Measurements from ENCODE around the gene APC2.
A peak's percentile ranks its signal among the peaks of the same experiment; 100 is the strongest.

The APC2 gene

DNA sequence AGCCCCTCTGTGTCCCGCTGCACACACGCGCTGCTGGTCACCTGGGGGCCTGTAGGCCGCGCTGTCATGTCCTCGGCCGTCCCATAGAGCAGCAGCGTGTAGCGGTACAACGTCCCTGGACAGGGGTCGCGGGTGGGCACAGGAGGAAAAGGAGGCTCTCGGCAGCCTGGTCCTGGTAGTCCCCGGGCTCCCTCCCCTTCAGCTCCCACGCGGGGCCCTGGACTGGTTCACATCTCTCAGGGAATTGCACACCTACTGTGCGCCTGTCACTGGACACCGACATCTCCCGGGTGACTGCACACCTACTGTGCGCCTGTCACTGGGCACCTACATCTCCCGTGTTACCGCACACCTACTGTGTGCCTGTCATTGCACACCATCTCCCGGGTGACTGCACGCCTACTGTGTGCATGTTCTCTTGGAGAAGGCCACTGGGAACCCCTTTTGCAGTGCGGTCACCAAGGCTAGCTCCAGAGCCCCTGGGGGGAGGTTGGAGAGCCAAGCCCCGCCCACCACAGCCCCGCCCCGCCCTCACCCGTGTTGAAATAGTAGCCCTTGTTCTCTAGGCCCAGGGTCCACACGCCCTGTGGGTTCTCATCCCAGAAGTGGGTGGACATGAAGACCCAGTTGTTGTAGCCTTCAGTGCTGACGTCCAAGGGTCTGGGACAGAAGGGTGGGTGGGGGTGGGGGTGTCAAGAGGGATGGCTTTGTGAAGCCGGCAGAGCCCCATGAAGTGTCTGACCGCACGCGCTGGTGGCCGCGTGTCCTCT lies 32.6 kb downstream of the APC2 start:
- no peak for DNase-seq

GRCh38 chr19:1483131-1483978 lies 33.4 kb downstream of the APC2 start:
- DNase-seq = no peak

GRCh38 chr19:1483979-1484428 lies 34.1 kb downstream of the APC2 start:
- DNase-seq = no peak

DNA sequence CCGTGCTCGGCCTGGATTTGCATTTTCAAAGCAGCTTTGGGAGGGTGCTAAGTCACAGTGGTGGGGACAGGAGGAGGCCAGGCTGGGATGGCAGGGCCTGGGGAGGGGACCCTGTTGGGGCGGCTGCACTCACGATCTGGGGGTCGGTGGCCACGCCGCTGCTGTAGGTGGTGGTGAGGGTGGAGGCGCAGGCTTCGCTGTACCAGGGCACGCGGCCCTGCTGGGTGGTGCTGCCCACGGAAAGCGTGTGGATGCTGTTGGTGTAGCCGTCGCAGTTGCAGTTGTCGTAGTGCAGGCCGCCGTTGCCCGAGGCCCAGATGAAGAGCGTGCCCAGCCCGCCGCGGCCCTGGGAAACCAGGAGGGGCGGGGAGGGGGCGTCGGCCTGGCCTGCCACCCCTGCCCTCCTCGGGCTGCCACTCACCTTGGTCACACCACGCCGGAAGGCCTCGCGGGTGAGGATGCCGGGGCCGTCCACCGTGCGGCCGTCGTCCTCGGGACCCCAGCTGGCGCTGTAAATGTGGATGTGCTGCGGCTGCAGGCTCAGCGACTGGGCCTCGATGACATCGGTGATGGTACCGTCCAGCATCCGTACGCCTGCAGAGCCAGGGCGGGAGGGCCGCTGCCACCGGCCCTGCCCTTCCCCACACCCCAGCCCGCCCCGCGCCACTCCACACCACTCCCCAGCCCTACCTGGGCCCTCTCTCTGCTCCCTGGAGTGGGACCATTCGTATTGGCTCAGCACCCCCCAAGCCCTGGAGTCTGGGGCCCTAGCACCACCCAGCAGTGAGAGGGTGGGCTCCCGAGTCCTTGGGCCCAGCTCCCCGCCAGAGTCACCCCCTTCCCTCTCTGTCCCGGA lies 37.0 kb downstream of the APC2 start:
- DNase-seq = no peak

DNA sequence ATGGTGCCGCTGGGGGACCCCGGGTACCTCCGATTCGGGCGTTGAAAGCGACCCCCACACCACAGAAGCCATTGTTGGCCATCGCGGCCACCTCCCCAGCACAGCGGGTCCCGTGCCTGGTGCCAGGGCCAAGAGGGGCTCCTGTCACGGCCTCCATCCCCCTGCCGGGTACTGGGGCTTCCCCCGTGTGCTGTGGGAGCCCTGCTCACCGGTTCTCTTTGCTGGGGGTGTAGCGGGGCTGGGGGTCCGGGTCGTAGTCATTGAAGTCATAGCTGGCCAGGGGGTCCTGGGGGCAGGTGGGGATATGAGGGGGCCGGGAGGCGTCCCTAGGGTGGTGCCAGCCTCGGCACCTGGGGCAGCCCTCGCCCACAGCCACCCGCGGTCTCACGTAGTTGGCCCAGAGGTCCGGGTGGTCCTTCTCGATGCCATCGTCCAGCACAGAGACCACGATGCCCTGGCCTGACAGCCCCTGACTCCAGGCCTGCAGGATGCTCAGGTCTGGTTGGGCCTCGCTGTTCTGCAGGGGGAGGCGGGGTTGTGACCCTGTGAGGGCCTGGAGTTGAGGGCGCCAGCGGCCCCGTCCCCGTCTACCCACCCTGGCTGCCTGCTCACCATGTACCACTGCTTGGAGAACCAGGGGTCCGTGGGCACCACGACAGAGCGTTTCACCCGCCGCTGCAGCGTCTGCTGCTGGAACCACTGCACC lies 37.8 kb downstream of the APC2 start:
- DNase-seq = no peak

GRCh38 chr19:1488282-1488601 lies 38.3 kb downstream of the APC2 start:
- no peak for DNase-seq

- no peak for DNase-seq
Observed at GRCh38 chr19:1489463-1490310, 39.8 kb downstream of the APC2 start.

DNA sequence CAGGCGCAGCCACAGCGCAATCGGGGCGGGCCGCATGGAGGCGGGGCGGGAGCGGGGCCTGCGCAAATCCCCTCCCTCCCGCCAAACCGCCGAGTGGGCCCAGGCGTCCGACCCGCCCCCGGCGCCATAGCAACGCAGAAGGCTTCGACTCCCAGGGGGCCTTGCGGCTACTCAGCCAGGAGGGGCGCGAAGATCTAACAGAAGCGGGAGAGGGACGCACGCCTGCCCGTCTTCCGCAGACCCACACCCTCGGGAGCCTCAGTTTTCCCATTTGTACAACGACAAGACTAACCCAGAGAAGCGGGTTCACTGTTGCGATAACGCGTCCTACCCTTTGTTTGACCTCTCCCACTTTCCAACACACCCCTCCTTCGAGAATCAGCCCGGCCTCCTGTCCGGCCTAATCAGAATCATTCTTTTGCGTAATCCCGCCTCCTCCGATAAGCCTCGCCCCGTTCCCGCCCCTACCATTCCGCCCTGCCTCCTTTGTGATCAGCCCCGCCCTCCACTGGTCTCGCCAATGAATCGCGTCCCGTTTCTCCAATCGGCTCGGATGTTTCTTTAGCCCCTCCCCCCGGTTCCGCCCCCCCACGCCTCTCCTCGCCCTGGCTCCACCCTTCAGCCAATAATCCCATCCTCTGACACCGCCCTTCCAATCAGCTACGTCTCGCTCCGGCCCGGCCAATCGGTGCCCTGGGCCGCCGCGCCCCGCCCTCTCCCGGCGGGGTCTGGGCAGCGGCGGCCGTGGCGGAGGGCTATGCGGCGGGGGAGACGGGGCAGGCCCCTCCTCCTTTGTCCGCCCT lies 40.6 kb downstream of the APC2 start, which contains the start of gene PCSK4:
TSS of gene PCSK4 (minus strand) at position 40 of the 803 bp plus-strand sequence. CDS start at position 36, 4 bp downstream.
- DNase-seq = peak; percentile 97

GRCh38 chr19:1491114-1491848 lies 41.4 kb downstream of the APC2 start, which contains the start of gene REEP6:
TSS of gene REEP6 (plus strand) at chr19:1491181. CDS start at chr19:1491270, 89 bp downstream.
- no peak for DNase-seq

DNA sequence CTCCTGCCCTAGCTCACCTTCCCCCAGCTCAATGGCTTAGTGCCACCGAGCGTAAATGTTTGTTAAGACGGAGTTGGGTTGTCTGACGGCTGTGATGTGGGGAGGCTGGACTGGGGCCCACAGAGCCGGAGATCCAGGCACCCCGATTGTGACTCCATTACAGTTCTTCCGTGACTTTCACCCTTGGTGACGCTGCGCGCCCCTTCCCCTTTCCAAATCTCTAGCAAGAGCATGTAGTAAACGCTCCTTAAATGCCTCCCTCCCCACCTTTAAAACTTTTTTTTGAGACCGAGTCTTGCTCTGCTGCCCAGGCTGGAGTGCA lies 41.9 kb downstream of the APC2 start:
- no peak for DNase-seq

DNA sequence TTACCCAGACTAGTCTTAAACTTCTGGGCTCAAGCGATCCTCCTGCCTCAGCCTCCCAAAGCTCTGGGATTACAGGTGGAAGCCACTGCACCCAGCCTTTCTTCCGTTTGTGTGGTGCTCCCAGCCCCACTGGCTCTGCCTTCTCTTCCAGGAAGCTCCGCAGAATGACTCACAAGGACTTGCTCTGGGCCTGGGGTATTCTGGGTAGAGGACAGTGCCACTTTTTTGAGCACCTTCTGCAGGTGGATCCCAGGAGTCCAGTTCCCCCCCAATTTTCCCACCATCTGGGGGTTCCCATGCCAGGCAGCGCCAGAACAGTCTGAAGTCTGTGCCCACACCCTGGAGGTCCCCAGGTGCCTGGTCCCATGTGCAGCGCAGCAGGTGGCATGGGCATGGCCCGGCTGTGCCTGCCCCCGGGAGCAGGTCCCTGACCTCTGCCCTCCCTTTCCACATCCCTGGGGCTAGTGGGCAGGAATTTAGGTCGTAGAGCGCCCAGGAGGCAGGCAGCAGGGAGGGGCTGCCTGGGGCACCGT lies 42.6 kb downstream of the APC2 start:
- DNase-seq = no peak

- no peak for DNase-seq
Observed at GRCh38 chr19:1494115-1494815, 44.3 kb downstream of the APC2 start.

DNA sequence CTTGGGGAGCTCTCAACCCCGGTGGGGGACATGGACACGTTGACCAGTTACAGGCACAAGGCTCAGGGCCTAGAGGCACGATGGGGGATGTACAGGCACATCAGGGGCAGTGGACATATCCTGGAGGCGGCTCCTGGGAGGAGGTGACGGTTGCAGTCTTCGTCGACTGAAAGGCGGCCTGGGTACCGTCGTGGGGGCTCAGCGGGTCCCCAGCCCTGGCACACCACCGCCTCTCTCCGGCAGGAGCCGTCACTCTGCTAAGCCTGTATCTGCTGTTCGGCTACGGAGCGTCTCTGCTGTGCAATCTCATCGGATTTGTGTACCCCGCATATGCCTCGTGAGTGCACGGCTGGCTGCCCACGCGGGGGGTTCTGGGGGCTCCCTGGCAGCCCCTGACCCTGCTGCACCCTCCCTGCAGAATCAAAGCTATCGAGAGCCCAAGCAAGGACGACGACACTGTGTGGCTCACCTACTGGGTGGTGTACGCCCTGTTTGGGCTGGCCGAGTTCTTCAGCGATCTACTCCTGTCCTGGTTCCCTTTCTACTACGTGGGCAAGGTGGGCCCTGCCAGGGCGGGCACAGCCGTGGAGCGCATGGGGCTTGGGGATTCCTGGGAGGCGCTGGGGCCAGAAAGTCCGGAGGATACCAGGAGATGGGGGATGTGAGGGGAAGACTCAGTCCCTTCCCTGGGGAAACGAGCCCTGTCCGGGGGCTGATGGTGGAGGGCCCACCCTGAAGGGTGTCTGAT lies 45.3 kb downstream of the APC2 start:
- DNase-seq = no peak

DNA sequence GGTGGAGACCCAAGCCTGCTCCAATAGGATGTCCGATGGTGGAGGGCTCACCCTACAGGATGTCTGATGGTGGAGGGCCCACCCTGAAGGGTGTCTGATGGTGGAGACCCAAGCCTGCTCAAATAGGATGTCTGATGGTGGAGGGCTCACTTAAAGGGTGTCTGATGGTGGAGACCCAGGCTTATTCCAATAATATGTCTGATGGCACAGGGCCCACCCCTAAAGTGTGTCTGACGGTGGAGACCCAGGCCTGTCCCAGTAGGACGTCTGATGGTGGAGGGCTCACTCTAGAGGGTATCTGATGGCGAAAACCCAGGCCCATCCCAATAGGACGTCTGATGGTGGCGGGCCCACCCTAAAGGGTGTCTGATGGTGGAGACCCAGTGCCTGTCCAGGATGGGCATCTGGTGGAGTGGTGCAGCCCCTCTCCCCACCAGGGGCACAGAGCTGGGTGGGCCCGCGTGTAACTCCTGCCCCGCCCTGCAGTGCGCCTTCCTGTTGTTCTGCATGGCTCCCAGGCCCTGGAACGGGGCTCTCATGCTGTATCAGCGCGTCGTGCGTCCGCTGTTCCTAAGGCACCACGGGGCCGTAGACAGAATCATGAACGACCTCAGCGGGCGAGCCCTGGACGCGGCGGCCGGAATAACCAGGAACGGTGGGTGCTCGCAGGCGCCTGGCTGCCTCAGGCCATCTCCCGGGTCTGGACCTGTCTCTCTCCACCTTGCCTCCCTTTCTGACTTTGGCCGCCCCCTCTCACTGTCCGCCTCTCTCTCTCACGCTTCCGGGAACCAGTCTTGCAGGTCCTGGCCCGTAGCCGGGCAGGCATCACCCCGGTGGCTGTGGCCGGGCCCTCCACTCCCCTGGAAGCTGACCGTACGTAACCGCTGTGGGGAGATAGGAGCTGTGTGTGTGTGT lies 46.1 kb downstream of the APC2 start:
- no peak for DNase-seq

GRCh38 chr19:1496714-1497577 lies 47.0 kb downstream of the APC2 start:
- DNase-seq = no peak

DNA sequence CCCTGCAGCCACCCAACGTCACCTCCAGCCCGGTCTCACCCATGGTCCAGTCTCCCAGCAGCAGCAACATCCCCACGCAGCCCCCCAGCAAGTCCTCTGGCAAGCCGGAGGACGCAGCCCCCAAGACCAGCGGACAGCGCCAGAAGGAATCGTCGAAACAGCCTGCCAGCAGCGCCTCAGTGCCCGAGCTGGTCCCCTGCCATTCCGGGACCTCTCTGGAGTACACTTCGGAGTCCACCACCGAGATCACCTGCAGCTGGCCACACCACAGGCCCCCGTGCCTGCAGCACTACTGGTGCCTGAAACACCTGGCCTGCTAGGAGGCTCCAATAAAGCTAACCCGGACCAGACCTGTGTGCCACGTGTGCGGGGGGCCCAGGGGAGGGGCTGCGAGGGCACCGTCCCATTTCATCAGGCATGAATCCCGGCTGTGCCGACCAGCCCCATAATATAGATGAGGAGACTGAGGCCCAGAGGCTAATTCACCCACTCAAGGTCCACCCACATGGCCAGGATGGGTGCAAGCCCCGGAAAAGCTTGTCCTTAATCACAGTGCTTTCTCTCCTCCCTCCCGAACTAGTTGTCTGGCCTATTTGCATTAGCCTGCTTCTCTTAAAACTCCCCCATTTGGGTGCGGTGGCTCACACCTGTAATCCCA lies 47.8 kb downstream of the APC2 start:
- DNase-seq = no peak
